B cell (primary cell): Measurements from ENCODE around the gene MYO16. TPM values are rescaled to one million over a fixed set of nuclear protein-coding genes. Genes with fewer than 3 reads are reported as not detected.

ENCODE experiments used
- ATAC-seq: fragments of 200-7000 bp; cut with Tn5 transposase; one replicate; pipeline ENCODE4 v1.10.0; 2021; ENCODE audit warnings: low read depth, mild to moderate bottlenecking, moderate number of reproducible peaks, moderate library complexity
- CTCF ChIA-PET: fragments of 350-600 bp; sonication (Branson Sonifier 250); formaldehyde crosslinking; loops from one replicate; lab custom pipeline; 2021; ENCODE audit warnings: antibody characterized with exemption, inconsistent platforms; lab: Charles Lee
- POLR2A ChIA-PET: fragments of 350-600 bp; sonication (Branson Sonifier 250); formaldehyde crosslinking; loops from one replicate; lab custom pipeline; 2021; ENCODE audit warnings: antibody characterized with exemption; lab: Charles Lee
- DNase-seq: peaks from one replicate; pipeline ENCODE4 v3.0.0; 2013
- H2AFZ ChIP-seq: 2 replicates; pipeline ENCODE4 v1.6.1; 2012; ENCODE audit warnings: mild to moderate bottlenecking, low read depth, low read length; ENCODE audit not compliant: insufficient read depth, poor library complexity, severe bottlenecking
- H3K27ac ChIP-seq, 2 donors: 1 replicate in 1 of 2; 2 replicates in 1 of 2; pipeline ENCODE4 v1.5.1; 2012 to 2013; ENCODE audit warnings: low read length in 2 of 2, mild to moderate bottlenecking in 2 of 2, moderate library complexity in 1 of 2
- H3K27me3 ChIP-seq, 4 experiments: fragments of 200-600 bp in 1 of 4; sonication (generic) in 1 of 4; replicated peaks in 1 of 4; 1 replicate in 2 of 4; 2 replicates in 2 of 4; pipeline versions ENCODE4 v1.6.1 to v1.7.0; 2013 to 2016; ENCODE audit warnings: low read length in 3 of 4, mild to moderate bottlenecking in 2 of 4, mixed read lengths in 1 of 4, moderate library complexity in 1 of 4; ENCODE audit not compliant: insufficient read depth in 4 of 4, control insufficient read depth in 3 of 4; ENCODE audit errors: control extremely low read depth in 1 of 4
- H3K36me3 ChIP-seq, 2 experiments: replicated peaks in 1 of 2; 1 replicate in 1 of 2; 2 replicates in 1 of 2; pipeline versions ENCODE4 v1.6.1 to v1.7.1; 2013; ENCODE audit warnings: low read length in 1 of 2; ENCODE audit not compliant: insufficient read depth in 2 of 2, control insufficient read depth in 1 of 2; ENCODE audit errors: control extremely low read depth in 1 of 2, extremely low read depth in 1 of 2
- H3K4me1 ChIP-seq, 2 donors: fragments of 200-600 bp in 1 of 2; sonication (generic) in 1 of 2; 1 replicate in 1 of 2; 2 replicates in 1 of 2; pipeline versions ENCODE4 v1.5.1 to v1.6.1; 2013 to 2017; ENCODE audit warnings: low read length in 2 of 2; ENCODE audit not compliant: control insufficient read depth in 2 of 2, insufficient read depth in 2 of 2
- H3K4me2 ChIP-seq: replicated peaks from 2 replicates; pipeline ENCODE3; 2012; ENCODE audit warnings: mild to moderate bottlenecking, low read depth, low read length; ENCODE audit not compliant: poor library complexity, severe bottlenecking
- H3K4me3 ChIP-seq, 5 experiments: fragments of 200-600 bp in 1 of 5; sonication (generic) in 1 of 5; 1 replicate in 3 of 5; 2 replicates in 2 of 5; pipeline versions ENCODE4 v1.5.1 to v1.7.0; 2011 to 2016; ENCODE audit warnings: low read length in 4 of 5, mild to moderate bottlenecking in 4 of 5, low read depth in 2 of 5, control low read depth in 1 of 5, moderate library complexity in 1 of 5; ENCODE audit not compliant: insufficient read depth in 1 of 5; ENCODE audit errors: control extremely low read depth in 1 of 5, extremely low read depth in 1 of 5
- H3K79me2 ChIP-seq: fragments of 200-600 bp; sonication (generic); one replicate; pipeline ENCODE4 v1.6.0; 2016; ENCODE audit warnings: low read length; ENCODE audit not compliant: control insufficient read depth, insufficient read depth
- H3K9ac ChIP-seq: fragments of 200-600 bp; sonication (generic); 2 replicates; pipeline ENCODE4 v1.6.1; 2017; ENCODE audit warnings: mild to moderate bottlenecking, low read length, moderate library complexity
- H3K9me3 ChIP-seq, 3 donors: one replicate each; pipeline versions ENCODE4 v1.6.1 to v1.7.1; 2013; ENCODE audit warnings: low read length in 2 of 3; ENCODE audit not compliant: control insufficient read depth in 2 of 3, insufficient read depth in 1 of 3; ENCODE audit errors: control extremely low read depth in 1 of 3
- H4K20me1 ChIP-seq: 2 replicates; pipeline ENCODE4 v1.6.0; 2012; ENCODE audit warnings: mild to moderate bottlenecking, low read length; ENCODE audit not compliant: insufficient read depth, control insufficient read depth, poor library complexity, severe bottlenecking
- H3K27ac Mint-ChIP-seq: one replicate; pipeline ENCODE4 v1.8.0; 2021; ENCODE audit warnings: mixed read lengths
- H3K27me3 Mint-ChIP-seq: one replicate; pipeline ENCODE4 v1.8.0; 2021; ENCODE audit warnings: mixed read lengths
- H3K4me1 Mint-ChIP-seq: one replicate; pipeline ENCODE4 v1.8.0; 2021; ENCODE audit warnings: mixed read lengths
- H3K4me3 Mint-ChIP-seq: one replicate; pipeline ENCODE4 v1.8.0; 2021; ENCODE audit warnings: mixed read lengths
- H3K9me3 Mint-ChIP-seq: one replicate; pipeline ENCODE4 v1.8.0; 2022; ENCODE audit warnings: mixed read lengths; ENCODE audit not compliant: insufficient read depth
- CTCF ChIP-seq: fragments of 200-600 bp; IDR thresholded peaks from one replicate; pipeline ENCODE4 v1.8.0; 2022; ENCODE audit warnings: antibody characterized with exemption, mild to moderate bottlenecking
- EZH2 ChIP-seq: IDR thresholded peaks from 2 replicates; pipeline ENCODE4 v1.6.1; 2012; ENCODE audit warnings: borderline replicate concordance, low read depth, mild to moderate bottlenecking, moderate library complexity, low read length; ENCODE audit not compliant: insufficient read depth, poor library complexity, severe bottlenecking
- WGBS: methylation state at CpG from one replicate; pipeline ENCODE4 v1.1.5; 2013; ENCODE audit warnings: missing lambda C conversion rate; ENCODE audit not compliant: insufficient coverage; 5-methylcytosine and 5-hydroxymethylcytosine counted together
- intact Hi-C: fragments of 100-400 bp; cut with micrococcal nuclease; formaldehyde crosslinking; loops from one replicate; pipeline ENCODE4 v1.10.0; 2022
- polyA plus RNA-seq: library from polyadenylated mRNA; depleted of rRNA; stranded (reverse); fragments of >200 nt; gene quantifications from 2 replicates; pipeline ENCODE4 v1.2.3, GENCODE V29; 2012
- total RNA-seq, 2 donors: library from RNA; stranded (reverse); fragments of 120-200 nt in 1 of 2; gene quantifications; 1 replicate in 1 of 2; 2 replicates in 1 of 2; pipeline versions ENCODE4 v1.2.3 to v1.2.4, GENCODE V29; 2013 to 2022

Gene MYO16
- total and polyA plus RNA-seq, 2 donors (not counting 1 experiment from before 2014, with no cell fraction given) = not detected

- Histone ChIP-seq H2AFZ (no peak overlapping the region), H3K9ac (no peak overlapping the region), H3K36me3 (no peaks in the 10 kb centered on the region), H3K79me2 (no peaks in the 10 kb centered on the region), H4K20me1 (no peaks in the 10 kb centered on the region), H3K9me3 (no peaks in the 10 kb centered on the region), H3K27ac (no peak overlapping the region), H3K27me3 (peaks cover 0 to 2% (median 0%) of the 10 kb centered on the region in 4 experiments), H3K4me3 (no peak overlapping the region), H3K4me2 (no peak overlapping the region), H3K4me1 (no peaks in the 10 kb centered on the region)
- no peak overlapping the region for H3K4me3 Mint-ChIP-seq
- TF ChIP-seq EZH2 = no peak
- no peak for TF ChIP-seq CTCF
- H3K4me1 Mint-ChIP-seq = no peaks in the 10 kb centered on the region
- WGBS = 92% methylated on average over 7 of the region's 9 CpGs
- H3K27me3 Mint-ChIP-seq = peaks cover 24% of the 10 kb centered on the region
- POLR2A ChIA-PET = no interaction called here
- H3K27ac Mint-ChIP-seq = no peak overlapping the region
- no peak for ATAC-seq
- CTCF ChIA-PET = no interaction called here
- intact Hi-C loops = no loop called here
- H3K9me3 Mint-ChIP-seq = no peaks in the 10 kb centered on the region
- DNase-seq = no peak
Observed at GRCh38 chr13:109196948-109197347, 567.5 kb downstream of the MYO16 start.

GRCh38 chr13:109198585-109198984 is 569.2 kb downstream of the MYO16 start:
- Mint-ChIP-seq H3K9me3 (no peaks in the 10 kb centered on the region), H3K4me3 (no peak overlapping the region), H3K27ac (no peak overlapping the region), H3K4me1 (no peaks in the 10 kb centered on the region), H3K27me3 (peaks cover 21% of the 10 kb centered on the region)
- Histone ChIP-seq H3K27ac (no peak overlapping the region), H3K79me2 (no peaks in the 10 kb centered on the region), H2AFZ (no peak overlapping the region), H3K36me3 (no peaks in the 10 kb centered on the region), H3K9ac (no peak overlapping the region), H3K9me3 (no peaks in the 10 kb centered on the region), H3K27me3 (peaks cover 0 to 2% (median 0%) of the 10 kb centered on the region in 4 experiments), H3K4me2 (no peak overlapping the region), H3K4me1 (no peaks in the 10 kb centered on the region), H4K20me1 (no peaks in the 10 kb centered on the region), H3K4me3 (no peak overlapping the region)
- POLR2A ChIA-PET = no interaction called here
- 94% methylated on average over 2 of the region's 3 CpGs for WGBS
- DNase-seq (no peak), ATAC-seq (no peak)
- TF ChIP-seq EZH2 = no peak
- no peak for TF ChIP-seq CTCF
- intact Hi-C loops = no loop called here
- CTCF ChIA-PET = no interaction called here
